ENCODE results near the gene NR1I3.

The NR1I3 gene

GRCh38 chr1:161217831-161218230 is 20.2 kb downstream of the NR1I3 start:
- no peak for DNase-seq

GRCh38 chr1:161216945-161217712 is 20.9 kb downstream of the NR1I3 start:
- DNase-seq, result no peak

GRCh38 chr1:161215076-161215475 is 22.9 kb downstream of the NR1I3 start, which contains the start of gene FCER1G:
FCER1G (plus strand) TSS chr1:161215295; CDS start chr1:161215322, 27 bp downstream.
- DNase-seq, result no peak

GRCh38 chr1:161214369-161214768 is 23.6 kb downstream of the NR1I3 start:
- DNase-seq, result no peak

- peak; percentile 64 to 65 for DNase-seq
Measured at GRCh38 chr1:161209790-161210409, 28.1 kb downstream of the NR1I3 start.

- DNase-seq, result no peak
Measured at GRCh38 chr1:161207173-161207572, 30.8 kb downstream of the NR1I3 start.

- no peak for DNase-seq
Measured at GRCh38 chr1:161206411-161207140, 31.4 kb downstream of the NR1I3 start.

- peak; percentile 95 to 96 for DNase-seq
Measured at GRCh38 chr1:161201836-161202712, 35.9 kb downstream of the NR1I3 start, which contains the start of gene NDUFS2. NDUFS2 (plus strand) TSS chr1:161202367; CDS start chr1:161202386, 19 bp downstream.

GRCh38 chr1:161200992-161201835 is 36.8 kb downstream of the NR1I3 start:
- no peak for DNase-seq

GRCh38 chr1:161200421-161200991 is 37.5 kb downstream of the NR1I3 start:
- no peak for DNase-seq

GRCh38 chr1:161199506-161200139 is 38.4 kb downstream of the NR1I3 start:
- no peak for DNase-seq

- no peak for DNase-seq
Measured at GRCh38 chr1:161198897-161199431, 39.0 kb downstream of the NR1I3 start, which contains the start of gene ADAMTS4. ADAMTS4 (minus strand) TSS chr1:161199054; CDS start chr1:161198627, 427 bp downstream.

- DNase-seq, result no peak
Measured at GRCh38 chr1:161198194-161198896, 39.7 kb downstream of the NR1I3 start.

- DNase-seq, result no peak
Measured at GRCh38 chr1:161197560-161198193, 40.3 kb downstream of the NR1I3 start.

- DNase-seq, result no peak
Measured at GRCh38 chr1:161196521-161197451, 41.2 kb downstream of the NR1I3 start.

GRCh38 chr1:161196111-161196510 is 41.9 kb downstream of the NR1I3 start:
- DNase-seq, result no peak

GRCh38 chr1:161195171-161195570 is 42.8 kb downstream of the NR1I3 start:
- DNase-seq, result no peak
